ENCODE results near the gene SEMA6B. TPM values are rescaled to one million over a fixed set of nuclear protein-coding genes. Genes with fewer than 3 reads are reported as not detected.

The SEMA6B gene
- total RNA-seq, 6 experiments from 2014 or later: 0.05 to 0.30 (median 0.21) TPM

GRCh38 chr19:4493104-4493928 is 66.2 kb downstream of the SEMA6B start:
- no peak for TF ChIP-seq CTCF (IDR thresholded peaks at IDR 0.05)
- no peak for DNase-seq
- H3K4me3 Mint-ChIP-seq: no peak overlapping the region
- H3K27me3 Mint-ChIP-seq (ENCODE audit: insufficient read depth): no peaks in the 10 kb centered on the region
- no peaks in the 10 kb centered on the region for H3K4me1 Mint-ChIP-seq (ENCODE audit: low read depth)
- H3K36me3 Mint-ChIP-seq (ENCODE audit: low read depth): peaks cover 17% of the 10 kb centered on the region
- H3K9me3 Mint-ChIP-seq: no peaks in the 10 kb centered on the region
- no peak overlapping the region for H3K27ac Mint-ChIP-seq

Other genes starting within 250 kb of the SEMA6B start
- 1 to 10 TPM in 4 of 6 experiments, under 1 TPM in 2; 0.24 to 2.7 (median 1.9) TPM for gene STAP2, start 220.9 kb downstream of the SEMA6B start, total RNA-seq (2021; fragmentation: NEBNext Ultra II Directional; extraction: Animal tissue kit (Norgen Biotek cat#: 25700))
- 10 to 100 TPM; 11.7 to 15.0 (median 12.1) TPM for gene MPND, start 216.1 kb downstream of the SEMA6B start, total RNA-seq (2021; fragmentation: NEBNext Ultra II Directional; extraction: Animal tissue kit (Norgen Biotek cat#: 25700))
- 100 to 1,000 TPM; 102 to 126 (median 110) TPM for gene SH3GL1, start 159.1 kb downstream of the SEMA6B start, total RNA-seq (2021; fragmentation: NEBNext Ultra II Directional; extraction: Animal tissue kit (Norgen Biotek cat#: 25700))
- gene CHAF1A, start 157.0 kb downstream of the SEMA6B start, total RNA-seq (2021; fragmentation: NEBNext Ultra II Directional; extraction: Animal tissue kit (Norgen Biotek cat#: 25700)): 10 to 100 TPM; 18.3 to 26.3 (median 24.4) TPM
- 100 to 1,000 TPM; 124 to 142 (median 131) TPM for gene UBXN6, start 101.9 kb downstream of the SEMA6B start, total RNA-seq (2021; fragmentation: NEBNext Ultra II Directional; extraction: Animal tissue kit (Norgen Biotek cat#: 25700))
- 10 to 100 TPM; 68.0 to 79.6 (median 74.2) TPM for gene HDGFL2, start 87.4 kb downstream of the SEMA6B start, total RNA-seq (2021; fragmentation: NEBNext Ultra II Directional; extraction: Animal tissue kit (Norgen Biotek cat#: 25700))
- not detected for gene PLIN4, start 41.2 kb downstream of the SEMA6B start, total RNA-seq (2021; fragmentation: NEBNext Ultra II Directional; extraction: Animal tissue kit (Norgen Biotek cat#: 25700))
- gene PLIN5, start 24.5 kb downstream of the SEMA6B start, total RNA-seq (2021; fragmentation: NEBNext Ultra II Directional; extraction: Animal tissue kit (Norgen Biotek cat#: 25700)): not detected
- not detected for gene LRG1, start 19.6 kb downstream of the SEMA6B start, total RNA-seq (2021; fragmentation: NEBNext Ultra II Directional; extraction: Animal tissue kit (Norgen Biotek cat#: 25700))
- gene TNFAIP8L1, start 79.8 kb upstream of the SEMA6B start, total RNA-seq (2021; fragmentation: NEBNext Ultra II Directional; extraction: Animal tissue kit (Norgen Biotek cat#: 25700)): 1 to 10 TPM; 4.5 to 8.2 (median 6.7) TPM
- 100 to 1,000 TPM; 266 to 322 (median 283) TPM for gene MYDGF, start 110.7 kb upstream of the SEMA6B start, total RNA-seq (2021; fragmentation: NEBNext Ultra II Directional; extraction: Animal tissue kit (Norgen Biotek cat#: 25700))
- gene DPP9, start 164.2 kb upstream of the SEMA6B start, total RNA-seq (2021; fragmentation: NEBNext Ultra II Directional; extraction: Animal tissue kit (Norgen Biotek cat#: 25700)): 10 to 100 TPM; 68.4 to 82.2 (median 80.1) TPM
- gene FEM1A, start 232.1 kb upstream of the SEMA6B start, total RNA-seq (2021; fragmentation: NEBNext Ultra II Directional; extraction: Animal tissue kit (Norgen Biotek cat#: 25700)): 10 to 100 TPM in 1 of 6 experiments, 1 to 10 TPM in 5; 8.4 to 10.2 (median 9.0) TPM

All from HFFc6 (cell line).